Esophagus squamous epithelium (tissue), 5 donors: ENCODE data around the gene LAMTOR1. TPM values are rescaled to one million over a fixed set of nuclear protein-coding genes. Genes with fewer than 3 reads are reported as not detected.

Source experiments
- DNase-seq: peaks from one replicate; lab custom pipeline; 2025; lab: John Stamatoyannopoulos, UW
- H3K27ac ChIP-seq, 4 donors: fragments of 200-600 bp; sonication (generic); one replicate each; pipeline ENCODE4 v1.5.1; 2016 to 2019; ENCODE audit warnings: mild to moderate bottlenecking in 1 of 4
- H3K27me3 ChIP-seq, 4 donors: fragments of 200-600 bp; sonication (generic); 1 replicate in 3 of 4; 2 replicates in 1 of 4; pipeline versions ENCODE4 v1.5.1 to v1.6.0; 2017 to 2021; ENCODE audit warnings: antibody characterized with exemption in 1 of 4
- H3K36me3 ChIP-seq, 3 donors: fragments of 200-600 bp; sonication (generic); one replicate each; pipeline ENCODE4 v1.5.1; 2016 to 2019
- H3K4me1 ChIP-seq, 3 donors: fragments of 200-600 bp; sonication (generic); one replicate each; pipeline ENCODE4 v1.5.1; 2017 to 2019
- H3K4me3 ChIP-seq, 4 donors: fragments of 200-600 bp; sonication (generic); 1 replicate in 3 of 4; 2 replicates in 1 of 4; pipeline ENCODE4 v1.5.1; 2016 to 2019; ENCODE audit warnings: mild to moderate bottlenecking in 2 of 4, moderate library complexity in 1 of 4
- H3K9me3 ChIP-seq, 3 donors: fragments of 200-600 bp; sonication (generic); one replicate each; pipeline ENCODE4 v1.5.1; 2016 to 2019
- POLR2A ChIP-seq, 4 donors: fragments of 450-650 bp; IDR thresholded peaks; one replicate each; pipeline ENCODE4 v1.6.1; 2017; ENCODE audit warnings: antibody characterized with exemption in 4 of 4, mild to moderate bottlenecking in 4 of 4, moderate library complexity in 3 of 4
- WGBS, 2 donors: methylation state at CpG; one replicate each; pipeline ENCODE4 v1.1.5; 2018; 5-methylcytosine and 5-hydroxymethylcytosine counted together
- intact Hi-C: fragments of 100-400 bp; cut with DNase I; formaldehyde crosslinking; loops from one replicate; pipeline ENCODE4 v1.15.0; 2022
- total RNA-seq, 4 donors: library from RNA; depleted of rRNA; stranded (reverse); fragments of >200 nt; gene quantifications; one replicate each; pipeline ENCODE4 v1.1.0, GENCODE V29; 2016
- TF ChIP-seq, protein P1 (sequence below), 6 experiments: fragments of 450-650 bp in 4 of 6; fragments of 200-600 bp in 2 of 6; sonication (generic) in 2 of 6; IDR thresholded peaks; one replicate each; pipeline ENCODE4 v1.5.1; 2016 to 2019; ENCODE audit warnings: antibody characterized with exemption in 6 of 6, mild to moderate bottlenecking in 4 of 6, moderate library complexity in 4 of 6
- donor health status: DM: yes; HTN: yes; CAD: no.

LAMTOR1 gene
- total RNA-seq, 4 donors from 2014 or later: 80.1 to 99.1 (median 97.7) TPM

DNA sequence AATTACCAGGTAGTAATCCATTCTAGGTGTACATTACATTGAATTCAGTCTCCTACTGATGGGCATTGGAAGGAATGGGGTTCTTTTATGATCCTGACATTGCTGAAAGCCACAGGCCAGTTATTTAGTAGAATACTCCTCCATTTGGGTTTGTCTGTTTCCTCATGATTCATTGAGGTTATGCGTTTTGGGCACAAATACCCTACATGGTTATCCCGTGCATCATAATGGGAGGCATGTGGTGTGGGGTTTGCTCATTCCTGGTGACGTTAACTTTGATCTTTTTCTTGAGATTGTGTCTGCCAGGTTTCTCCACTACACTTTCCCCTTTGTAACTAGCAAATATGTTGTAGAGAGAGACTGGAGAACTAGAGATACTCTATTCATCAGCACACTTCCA lies 38.0 kb upstream of the LAMTOR1 start:
- H3K27ac ChIP-seq: peak overlapping the region in 1 of 4 donors; percentile 36

DNA sequence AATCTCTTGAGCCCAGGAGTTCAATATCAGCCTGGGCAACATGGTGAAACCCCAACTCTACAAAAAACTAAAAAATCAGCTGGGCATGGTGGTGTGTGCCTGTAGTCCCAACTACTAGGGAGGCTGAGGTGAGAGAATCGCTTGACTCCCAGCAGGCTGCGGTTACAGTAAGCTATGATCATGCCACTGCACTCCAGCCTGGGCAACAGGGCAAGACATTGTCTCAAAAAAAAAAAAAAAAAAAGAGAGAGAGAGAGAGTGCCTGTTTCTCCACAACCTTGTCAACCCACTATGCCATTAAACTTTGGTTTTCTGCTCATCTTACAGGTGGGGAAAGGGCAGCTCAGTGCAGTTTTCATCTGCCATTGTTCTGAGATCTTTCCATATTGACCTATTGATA lies 37.6 kb upstream of the LAMTOR1 start:
- no peaks in the 10 kb centered on the region for H3K9me3 ChIP-seq
- no peak for DNase-seq
- intact Hi-C loops: no loop called here
- TF ChIP-seq, protein P1, sequence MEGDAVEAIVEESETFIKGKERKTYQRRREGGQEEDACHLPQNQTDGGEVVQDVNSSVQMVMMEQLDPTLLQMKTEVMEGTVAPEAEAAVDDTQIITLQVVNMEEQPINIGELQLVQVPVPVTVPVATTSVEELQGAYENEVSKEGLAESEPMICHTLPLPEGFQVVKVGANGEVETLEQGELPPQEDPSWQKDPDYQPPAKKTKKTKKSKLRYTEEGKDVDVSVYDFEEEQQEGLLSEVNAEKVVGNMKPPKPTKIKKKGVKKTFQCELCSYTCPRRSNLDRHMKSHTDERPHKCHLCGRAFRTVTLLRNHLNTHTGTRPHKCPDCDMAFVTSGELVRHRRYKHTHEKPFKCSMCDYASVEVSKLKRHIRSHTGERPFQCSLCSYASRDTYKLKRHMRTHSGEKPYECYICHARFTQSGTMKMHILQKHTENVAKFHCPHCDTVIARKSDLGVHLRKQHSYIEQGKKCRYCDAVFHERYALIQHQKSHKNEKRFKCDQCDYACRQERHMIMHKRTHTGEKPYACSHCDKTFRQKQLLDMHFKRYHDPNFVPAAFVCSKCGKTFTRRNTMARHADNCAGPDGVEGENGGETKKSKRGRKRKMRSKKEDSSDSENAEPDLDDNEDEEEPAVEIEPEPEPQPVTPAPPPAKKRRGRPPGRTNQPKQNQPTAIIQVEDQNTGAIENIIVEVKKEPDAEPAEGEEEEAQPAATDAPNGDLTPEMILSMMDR (IDR thresholded peaks at IDR 0.05): no peak
- no peak for TF ChIP-seq POLR2A (IDR thresholded peaks at IDR 0.05)
- H3K4me1 ChIP-seq: peaks cover 7 to 49% (median 7%) of the 10 kb centered on the region in 3 donors
- 81 to 100% methylated on average over 2 of the region's 2 CpGs for WGBS, 2 donors
- no peaks in the 10 kb centered on the region for H3K36me3 ChIP-seq
- H3K27me3 ChIP-seq: no peaks in the 10 kb centered on the region
- H3K4me3 ChIP-seq: no peak overlapping the region
- H3K27ac ChIP-seq: no peak overlapping the region

More for the DNA sequence above, 38.0 kb upstream of the LAMTOR1 start:
- DNase-seq: no peak
- H3K36me3 ChIP-seq: no peaks in the 10 kb centered on the region
- no peak for TF ChIP-seq POLR2A (IDR thresholded peaks at IDR 0.05)
- TF ChIP-seq, protein P1 (IDR thresholded peaks at IDR 0.05): no peak
- peaks cover 4 to 45% (median 7%) of the 10 kb centered on the region in 3 donors for H3K4me1 ChIP-seq
- intact Hi-C loops: no loop called here
- no peaks in the 10 kb centered on the region for H3K9me3 ChIP-seq
- 19 to 26% methylated on average over 3 of the region's 3 CpGs for WGBS, 2 donors
- no peaks in the 10 kb centered on the region for H3K27me3 ChIP-seq
- no peak overlapping the region for H3K4me3 ChIP-seq

DNA sequence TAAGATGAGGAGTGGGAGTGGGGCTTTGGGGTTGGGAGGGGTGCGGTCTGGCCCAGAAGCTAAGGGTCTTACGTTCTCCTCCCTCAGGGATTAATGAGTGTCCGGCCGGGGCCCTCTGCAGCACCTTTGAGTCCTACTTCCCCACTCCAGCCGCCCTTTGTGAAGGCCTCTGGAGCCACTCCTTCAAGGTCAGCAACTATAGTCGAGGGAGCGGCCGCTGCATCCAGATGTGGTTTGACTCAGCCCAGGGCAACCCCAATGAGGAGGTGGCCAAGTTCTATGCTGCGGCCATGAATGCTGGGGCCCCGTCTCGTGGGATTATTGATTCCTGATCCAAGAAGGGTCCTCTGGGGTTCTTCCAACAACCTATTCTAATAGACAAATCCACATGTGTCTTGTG lies 36.4 kb upstream of the LAMTOR1 start:
- Histone ChIP-seq H3K4me3 (no peak overlapping the region), H3K36me3 (no peaks in the 10 kb centered on the region), H3K27ac (no peak overlapping the region), H3K27me3 (no peaks in the 10 kb centered on the region), H3K9me3 (no peaks in the 10 kb centered on the region), H3K4me1 (peaks cover 7 to 51% (median 7%) of the 10 kb centered on the region in 3 donors)
- WGBS, 2 donors: 73 to 89% methylated on average over 4 to 5 of the region's 11 CpGs
- no peak for DNase-seq
- intact Hi-C loops: no loop called here
- TF ChIP-seq, protein P1 (IDR thresholded peaks at IDR 0.05): no peak
- TF ChIP-seq POLR2A (IDR thresholded peaks at IDR 0.05): no peak

DNA sequence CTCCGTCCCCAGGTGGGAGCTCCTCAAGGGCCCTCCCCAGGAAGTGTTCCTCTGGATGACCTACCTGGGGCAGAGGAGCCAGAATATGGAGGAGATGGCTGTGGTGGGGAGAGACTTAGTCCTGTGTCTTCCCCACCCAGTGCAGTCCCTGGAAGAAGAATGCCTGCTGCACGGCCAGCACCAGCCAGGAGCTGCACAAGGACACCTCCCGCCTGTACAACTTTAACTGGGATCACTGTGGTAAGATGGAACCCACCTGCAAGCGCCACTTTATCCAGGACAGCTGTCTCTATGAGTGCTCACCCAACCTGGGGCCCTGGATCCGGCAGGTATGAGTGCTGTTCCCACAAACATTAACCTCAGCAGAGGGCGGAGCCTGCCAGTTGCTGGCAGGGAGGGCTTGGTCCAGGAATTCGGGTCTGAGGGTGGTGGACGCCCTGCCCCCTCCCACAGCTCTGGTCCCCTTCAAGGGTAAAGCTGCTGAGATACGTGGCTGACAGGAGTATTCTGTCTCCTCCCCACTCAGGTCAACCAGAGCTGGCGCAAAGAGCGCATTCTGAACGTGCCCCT lies 35.8 kb upstream of the LAMTOR1 start:
- Histone ChIP-seq H3K27ac (no peak overlapping the region), H3K4me1 (peaks cover 7 to 48% (median 7%) of the 10 kb centered on the region in 3 donors), H3K4me3 (no peak overlapping the region), H3K36me3 (no peaks in the 10 kb centered on the region), H3K9me3 (no peaks in the 10 kb centered on the region), H3K27me3 (no peaks in the 10 kb centered on the region)
- TF ChIP-seq POLR2A (IDR thresholded peaks at IDR 0.05): no peak
- TF ChIP-seq, protein P1 (IDR thresholded peaks at IDR 0.05): no peak
- intact Hi-C loops: no loop called here
- WGBS, 2 donors: 60 to 89% methylated on average over 2 to 4 of the region's 12 CpGs
- no peak for DNase-seq

DNA sequence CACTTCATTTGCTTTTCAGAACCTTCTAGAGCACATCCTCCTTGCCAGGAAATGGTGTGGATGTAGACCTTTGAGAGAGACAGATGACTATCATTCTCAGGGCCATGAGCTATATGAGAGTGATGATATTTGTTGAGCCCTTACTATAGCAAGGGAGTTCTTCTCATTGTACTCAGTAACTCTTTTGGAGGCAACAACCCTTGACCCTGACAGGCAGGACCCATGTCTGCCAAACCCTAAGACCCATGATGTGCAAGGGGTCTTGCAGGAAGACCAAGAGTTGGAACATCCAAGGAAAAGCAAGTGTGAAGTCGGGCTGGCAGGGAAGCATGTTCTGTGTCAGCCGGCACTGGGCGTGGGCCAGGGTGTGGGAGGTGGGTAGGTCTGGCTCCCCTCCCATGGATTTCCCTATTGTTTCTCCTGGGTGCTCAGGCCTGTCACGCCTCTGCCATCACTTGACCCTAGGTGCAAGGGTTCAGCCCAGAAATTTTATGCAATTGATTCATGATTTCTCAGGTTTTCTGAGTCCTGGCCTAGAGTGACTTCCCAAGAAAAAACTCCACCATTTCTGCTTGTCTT lies 33.7 kb upstream of the LAMTOR1 start:
- WGBS, 2 donors: 33 to 37% methylated on average over 1 to 4 of the region's 4 CpGs
- Histone ChIP-seq H3K4me3 (no peak overlapping the region), H3K4me1 (peaks cover 7 to 36% (median 7%) of the 10 kb centered on the region in 3 donors), H3K9me3 (no peaks in the 10 kb centered on the region), H3K27ac (peak overlapping the region; percentile 36 to 77 (median 59)), H3K27me3 (no peaks in the 10 kb centered on the region), H3K36me3 (no peaks in the 10 kb centered on the region)
- no peak for TF ChIP-seq POLR2A (IDR thresholded peaks at IDR 0.05)
- TF ChIP-seq, protein P1 (IDR thresholded peaks at IDR 0.05): no peak
- intact Hi-C loops: no loop called here
- no peak for DNase-seq
